Measurements from ENCODE around the gene FAF1.

DNA sequence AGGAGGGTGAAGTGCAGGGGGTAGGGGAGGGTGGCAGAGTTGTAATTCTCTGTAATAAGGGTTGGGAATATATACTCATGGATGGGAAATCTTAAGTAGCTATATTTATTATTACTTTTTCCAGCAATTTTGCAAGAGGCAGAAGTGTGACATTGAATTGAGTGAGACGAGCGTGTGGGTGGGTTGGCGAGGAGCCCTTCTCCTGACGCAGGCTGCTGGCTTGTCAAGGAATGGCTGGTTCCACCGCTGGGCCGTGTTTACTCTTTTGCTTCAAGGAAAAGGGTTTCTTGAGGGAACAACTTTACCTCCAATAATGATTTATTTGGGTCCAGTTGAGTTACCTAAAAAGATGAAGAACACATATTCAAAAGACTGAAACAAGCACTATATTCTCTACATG, 518.9 kb downstream of the FAF1 start:
- TF ChIP-seq, protein P1, sequence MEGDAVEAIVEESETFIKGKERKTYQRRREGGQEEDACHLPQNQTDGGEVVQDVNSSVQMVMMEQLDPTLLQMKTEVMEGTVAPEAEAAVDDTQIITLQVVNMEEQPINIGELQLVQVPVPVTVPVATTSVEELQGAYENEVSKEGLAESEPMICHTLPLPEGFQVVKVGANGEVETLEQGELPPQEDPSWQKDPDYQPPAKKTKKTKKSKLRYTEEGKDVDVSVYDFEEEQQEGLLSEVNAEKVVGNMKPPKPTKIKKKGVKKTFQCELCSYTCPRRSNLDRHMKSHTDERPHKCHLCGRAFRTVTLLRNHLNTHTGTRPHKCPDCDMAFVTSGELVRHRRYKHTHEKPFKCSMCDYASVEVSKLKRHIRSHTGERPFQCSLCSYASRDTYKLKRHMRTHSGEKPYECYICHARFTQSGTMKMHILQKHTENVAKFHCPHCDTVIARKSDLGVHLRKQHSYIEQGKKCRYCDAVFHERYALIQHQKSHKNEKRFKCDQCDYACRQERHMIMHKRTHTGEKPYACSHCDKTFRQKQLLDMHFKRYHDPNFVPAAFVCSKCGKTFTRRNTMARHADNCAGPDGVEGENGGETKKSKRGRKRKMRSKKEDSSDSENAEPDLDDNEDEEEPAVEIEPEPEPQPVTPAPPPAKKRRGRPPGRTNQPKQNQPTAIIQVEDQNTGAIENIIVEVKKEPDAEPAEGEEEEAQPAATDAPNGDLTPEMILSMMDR (IDR thresholded peaks at IDR 0.05): no peak
- TF ChIP-seq POLR2A (IDR thresholded peaks at IDR 0.05): no peak

Measured in right lobe of liver (tissue), 4 donors.